Measurements from ENCODE around the gene GAS2.

Gene GAS2

DNA sequence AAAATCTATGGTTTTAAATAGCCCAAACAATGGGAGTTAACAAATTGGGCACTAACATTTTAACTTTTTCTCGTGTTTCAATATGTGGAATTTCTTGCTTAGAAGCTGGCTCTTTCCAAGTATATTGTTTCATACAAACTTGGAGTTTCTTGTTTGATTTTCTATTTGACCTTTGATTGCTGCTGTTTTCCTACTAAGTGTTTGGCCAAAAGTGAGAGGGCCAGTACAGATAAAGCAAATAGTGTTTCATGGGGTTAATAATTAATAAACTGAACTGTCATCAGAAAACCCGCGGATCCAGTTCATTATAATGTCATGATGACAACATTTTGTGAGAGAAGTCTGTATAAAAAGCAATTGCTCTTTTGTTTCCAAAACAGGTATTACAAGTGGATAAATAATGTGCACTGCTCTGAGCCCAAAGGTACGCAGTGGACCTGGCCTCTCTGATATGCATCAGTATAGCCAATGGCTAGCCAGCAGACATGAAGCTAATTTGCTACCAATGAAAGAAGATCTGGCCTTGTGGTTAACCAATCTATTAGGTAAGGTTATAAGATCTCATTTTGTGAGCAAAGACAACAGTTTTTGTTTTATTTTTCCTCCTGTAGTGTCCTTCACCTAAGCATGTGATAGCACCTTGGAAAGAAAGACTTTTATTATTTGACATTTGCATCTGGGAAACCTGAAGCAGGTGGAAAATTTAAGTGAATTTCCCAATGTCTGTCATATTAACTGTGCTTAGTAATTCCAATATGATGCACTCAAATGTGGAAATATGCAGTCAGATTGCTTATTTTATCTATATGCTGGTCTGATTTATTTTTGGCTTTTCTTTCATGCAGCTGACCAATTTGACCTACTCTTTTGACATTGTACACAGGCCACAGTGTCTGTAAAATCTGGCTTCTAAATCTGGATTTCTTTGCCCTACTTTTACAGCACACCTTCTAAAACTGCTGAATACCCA lies 8.3 kb downstream of the GAS2 start:
- TF ChIP-seq FOXP2 (optimal IDR thresholded peaks at IDR 0.05; ENCODE audit: borderline replicate concordance, extremely low read depth, extremely low read length, insufficient read depth) (no peak), POLR2AphosphoS5 (IDR thresholded peaks at IDR 0.05; ENCODE audit: low read depth, low read length) (no peak), SIN3A (IDR thresholded peaks at IDR 0.05; ENCODE audit: borderline replicate concordance, insufficient read depth, low read length) (no peak), TAF1 (IDR thresholded peaks at IDR 0.05; ENCODE audit: borderline replicate concordance, insufficient read depth, low read length) (no peak)
- TF ChIP-seq, protein P1, sequence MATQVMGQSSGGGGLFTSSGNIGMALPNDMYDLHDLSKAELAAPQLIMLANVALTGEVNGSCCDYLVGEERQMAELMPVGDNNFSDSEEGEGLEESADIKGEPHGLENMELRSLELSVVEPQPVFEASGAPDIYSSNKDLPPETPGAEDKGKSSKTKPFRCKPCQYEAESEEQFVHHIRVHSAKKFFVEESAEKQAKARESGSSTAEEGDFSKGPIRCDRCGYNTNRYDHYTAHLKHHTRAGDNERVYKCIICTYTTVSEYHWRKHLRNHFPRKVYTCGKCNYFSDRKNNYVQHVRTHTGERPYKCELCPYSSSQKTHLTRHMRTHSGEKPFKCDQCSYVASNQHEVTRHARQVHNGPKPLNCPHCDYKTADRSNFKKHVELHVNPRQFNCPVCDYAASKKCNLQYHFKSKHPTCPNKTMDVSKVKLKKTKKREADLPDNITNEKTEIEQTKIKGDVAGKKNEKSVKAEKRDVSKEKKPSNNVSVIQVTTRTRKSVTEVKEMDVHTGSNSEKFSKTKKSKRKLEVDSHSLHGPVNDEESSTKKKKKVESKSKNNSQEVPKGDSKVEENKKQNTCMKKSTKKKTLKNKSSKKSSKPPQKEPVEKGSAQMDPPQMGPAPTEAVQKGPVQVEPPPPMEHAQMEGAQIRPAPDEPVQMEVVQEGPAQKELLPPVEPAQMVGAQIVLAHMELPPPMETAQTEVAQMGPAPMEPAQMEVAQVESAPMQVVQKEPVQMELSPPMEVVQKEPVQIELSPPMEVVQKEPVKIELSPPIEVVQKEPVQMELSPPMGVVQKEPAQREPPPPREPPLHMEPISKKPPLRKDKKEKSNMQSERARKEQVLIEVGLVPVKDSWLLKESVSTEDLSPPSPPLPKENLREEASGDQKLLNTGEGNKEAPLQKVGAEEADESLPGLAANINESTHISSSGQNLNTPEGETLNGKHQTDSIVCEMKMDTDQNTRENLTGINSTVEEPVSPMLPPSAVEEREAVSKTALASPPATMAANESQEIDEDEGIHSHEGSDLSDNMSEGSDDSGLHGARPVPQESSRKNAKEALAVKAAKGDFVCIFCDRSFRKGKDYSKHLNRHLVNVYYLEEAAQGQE (IDR thresholded peaks at IDR 0.05; ENCODE audit: insufficient read depth in 1 of 2, low read depth in 2 of 2, low read length in 2 of 2), result no peak

DNA sequence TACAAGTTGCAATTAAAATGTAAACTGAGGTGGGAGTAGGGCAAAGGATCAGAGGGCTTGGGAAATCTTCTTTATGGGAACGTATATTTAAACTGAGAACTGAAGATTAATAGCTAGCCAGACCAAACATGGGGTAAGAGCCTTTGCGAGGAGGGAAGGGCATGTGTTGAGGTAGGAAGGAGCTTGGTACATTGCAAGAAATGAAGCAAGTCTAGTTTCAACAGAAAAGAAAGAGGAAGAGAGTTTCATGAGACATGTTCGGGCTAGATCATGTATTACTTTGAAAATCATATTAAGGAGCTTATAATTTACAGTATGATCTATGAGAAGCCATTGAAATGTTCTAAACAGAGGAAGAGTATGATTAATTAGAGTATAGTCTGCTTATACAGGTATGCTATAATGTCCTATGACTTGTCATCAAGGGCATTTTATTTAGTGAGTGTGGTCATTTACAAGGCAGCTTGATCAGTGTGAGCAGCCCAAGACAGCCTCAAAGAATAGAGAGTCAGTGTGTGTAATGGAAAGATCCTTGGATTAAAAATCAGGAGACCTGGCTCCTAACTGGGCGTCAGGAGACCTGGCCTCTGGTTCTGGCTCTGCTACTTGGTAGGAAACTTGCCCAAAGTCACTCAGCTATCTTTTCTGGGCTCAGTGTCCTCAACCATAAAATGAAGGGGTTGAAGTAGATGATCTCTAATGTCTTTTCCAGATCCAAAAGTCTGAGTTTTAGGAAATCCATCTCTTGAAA lies 10.9 kb downstream of the GAS2 start:
- TF ChIP-seq SIN3A (IDR thresholded peaks at IDR 0.05; ENCODE audit: borderline replicate concordance, insufficient read depth, low read length) (no peak), FOXP2 (optimal IDR thresholded peaks at IDR 0.05; ENCODE audit: borderline replicate concordance, extremely low read depth, extremely low read length, insufficient read depth) (no peak), POLR2AphosphoS5 (IDR thresholded peaks at IDR 0.05; ENCODE audit: low read depth, low read length) (no peak), TAF1 (IDR thresholded peaks at IDR 0.05; ENCODE audit: borderline replicate concordance, insufficient read depth, low read length) (no peak)
- TF ChIP-seq, protein P1 (IDR thresholded peaks at IDR 0.05; ENCODE audit: insufficient read depth in 1 of 2, low read depth in 2 of 2, low read length in 2 of 2), result no peak

DNA sequence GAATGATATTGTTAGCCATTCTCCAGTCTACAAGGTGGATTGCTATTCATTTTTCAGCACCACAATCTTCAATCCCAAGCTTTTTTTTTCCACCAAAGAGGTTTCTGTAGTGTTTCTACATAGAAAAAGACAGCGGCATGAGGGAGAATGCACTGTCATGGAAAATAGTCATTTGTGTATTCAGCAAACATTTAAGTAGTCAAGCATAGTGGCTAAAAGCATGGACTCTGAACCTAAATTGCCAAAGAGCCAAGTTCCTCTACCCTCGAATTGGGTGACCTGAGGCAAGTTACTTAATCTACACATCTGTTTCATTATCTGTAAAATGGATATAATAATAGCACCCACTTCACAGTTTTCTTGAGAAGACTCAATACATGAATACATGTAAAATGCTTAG lies 14.2 kb downstream of the GAS2 start:
- TF ChIP-seq FOXP2 (optimal IDR thresholded peaks at IDR 0.05; ENCODE audit: borderline replicate concordance, extremely low read depth, extremely low read length, insufficient read depth) (no peak), SIN3A (IDR thresholded peaks at IDR 0.05; ENCODE audit: borderline replicate concordance, insufficient read depth, low read length) (no peak), POLR2AphosphoS5 (IDR thresholded peaks at IDR 0.05; ENCODE audit: low read depth, low read length) (no peak), TAF1 (IDR thresholded peaks at IDR 0.05; ENCODE audit: borderline replicate concordance, insufficient read depth, low read length) (no peak)
- TF ChIP-seq, protein P1 (IDR thresholded peaks at IDR 0.05; ENCODE audit: insufficient read depth in 1 of 2, low read depth in 2 of 2, low read length in 2 of 2), result no peak

DNA sequence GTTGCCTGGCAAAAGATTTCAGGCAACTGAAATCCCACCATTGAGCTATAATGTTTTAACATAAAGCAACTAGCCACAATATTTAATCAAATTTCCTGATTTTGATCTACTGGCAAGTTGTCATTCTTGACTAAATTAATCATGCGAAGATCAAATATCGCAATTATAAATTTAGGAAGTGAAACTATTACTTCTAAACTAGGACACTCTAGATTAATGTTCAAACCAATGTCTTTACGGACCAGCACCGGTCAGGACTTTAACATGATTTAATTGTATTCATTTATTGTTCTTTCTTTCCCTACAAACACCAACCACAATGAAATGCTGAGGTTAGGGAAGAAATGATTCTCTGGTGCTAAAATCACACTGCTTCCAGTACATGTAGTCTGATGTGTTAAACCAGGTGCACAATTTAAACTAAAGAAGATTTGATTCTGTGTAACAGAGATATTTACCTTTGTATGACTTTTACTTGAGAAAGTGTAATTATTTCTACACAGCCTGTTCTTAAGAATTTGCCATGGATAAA lies 14.9 kb downstream of the GAS2 start:
- TF ChIP-seq SIN3A (IDR thresholded peaks at IDR 0.05; ENCODE audit: borderline replicate concordance, insufficient read depth, low read length), result no peak
- no peak for TF ChIP-seq FOXP2 (optimal IDR thresholded peaks at IDR 0.05; ENCODE audit: borderline replicate concordance, extremely low read depth, extremely low read length, insufficient read depth)
- TF ChIP-seq, protein P1 (IDR thresholded peaks at IDR 0.05; ENCODE audit: insufficient read depth in 1 of 2, low read depth in 2 of 2, low read length in 2 of 2), result no peak
- TF ChIP-seq POLR2AphosphoS5 (IDR thresholded peaks at IDR 0.05; ENCODE audit: low read depth, low read length), result no peak
- no peak for TF ChIP-seq TAF1 (IDR thresholded peaks at IDR 0.05; ENCODE audit: borderline replicate concordance, insufficient read depth, low read length)

All from PFSK-1 (cell line).